Gastrocnemius medialis (tissue), 4 donors: ENCODE results near the gene BANF2.

ENCODE experiments used
- CTCF ChIP-seq, 5 experiments: fragments of 450-650 bp in 3 of 5; fragments of 200-600 bp in 2 of 5; sonication (generic) in 2 of 5; IDR thresholded peaks in 4 of 5; conservative IDR thresholded peaks in 1 of 5; 1 replicate in 4 of 5; 2 replicates in 1 of 5; pipeline ENCODE4 v1.5.1; 2016 to 2019; ENCODE audit warnings: antibody characterized with exemption in 5 of 5, mild to moderate bottlenecking in 3 of 5, moderate library complexity in 3 of 5
- POLR2A ChIP-seq, 2 donors: fragments of 450-650 bp; IDR thresholded peaks; one replicate each; pipeline ENCODE4 v1.6.1; 2017; ENCODE audit warnings: antibody characterized with exemption in 2 of 2, mild to moderate bottlenecking in 2 of 2, moderate library complexity in 2 of 2

- TF ChIP-seq CTCF (IDR thresholded peaks at IDR 0.05 in 4 of 5, conservative IDR thresholded peaks at IDR 0.05 in 1 of 5), result peak in 4 of 5 experiments; percentile 88 to 94 (median 92)
- peak in 1 of 2 donors; percentile 28 for TF ChIP-seq POLR2A (IDR thresholded peaks at IDR 0.05)
These were observed 18.7 kb upstream of the BANF2 start for GRCh38 chr20:17680836-17681725.
